Thyroid gland (tissue), 4 donors: ENCODE results near the gene SEMA5A. TPM values are rescaled to one million over a fixed set of nuclear protein-coding genes. Genes with fewer than 3 reads are reported as not detected.

Source experiments
- DNase-seq, 2 donors: peaks; one replicate each; pipeline ENCODE4 v3.0.0-alpha.2; 2019
- H3K27ac ChIP-seq, 3 donors: fragments of 200-600 bp; sonication (generic); 1 replicate in 2 of 3; 2 replicates in 1 of 3; pipeline ENCODE4 v1.5.1; 2016 to 2019; ENCODE audit warnings: mild to moderate bottlenecking in 1 of 3, moderate library complexity in 1 of 3
- H3K27me3 ChIP-seq: fragments of 200-600 bp; sonication (generic); one replicate; pipeline ENCODE4 v1.5.1; 2019
- H3K36me3 ChIP-seq, 2 donors: fragments of 200-600 bp; sonication (generic); one replicate each; pipeline ENCODE4 v1.5.1; 2016 to 2019
- H3K4me1 ChIP-seq, 2 donors: fragments of 200-600 bp; sonication (generic); one replicate each; pipeline ENCODE4 v1.5.1; 2017 to 2019
- H3K4me3 ChIP-seq, 3 donors: fragments of 200-600 bp; sonication (generic); replicated peaks in 1 of 3; 1 replicate in 2 of 3; 2 replicates in 1 of 3; pipeline ENCODE4 v1.5.1; 2016; ENCODE audit warnings: mild to moderate bottlenecking in 1 of 3
- H3K9me3 ChIP-seq: fragments of 200-600 bp; sonication (generic); one replicate; pipeline ENCODE4 v1.5.1; 2017
- CTCF ChIP-seq, 6 experiments: fragments of 200-600 bp in 3 of 6; fragments of 450-650 bp in 3 of 6; sonication (generic) in 3 of 6; IDR thresholded peaks; one replicate each; pipeline ENCODE4 v1.5.1; 2016 to 2019; ENCODE audit warnings: antibody characterized with exemption in 6 of 6, mild to moderate bottlenecking in 2 of 6, inconsistent platforms in 1 of 6, moderate library complexity in 1 of 6
- POLR2A ChIP-seq, 2 donors: fragments of 450-650 bp; IDR thresholded peaks; one replicate each; pipeline ENCODE4 v1.6.1; 2017; ENCODE audit warnings: antibody characterized with exemption in 2 of 2, mild to moderate bottlenecking in 2 of 2, moderate library complexity in 1 of 2
- WGBS, 2 donors: methylation state at CpG; one replicate each; pipeline ENCODE4 v1.1.5; 2017; 5-methylcytosine and 5-hydroxymethylcytosine counted together
- intact Hi-C: fragments of 100-400 bp; cut with DNase I; formaldehyde crosslinking; loops from one replicate; pipeline ENCODE4 v1.15.1; 2023
- total RNA-seq, 4 donors: library from RNA; depleted of rRNA; stranded (reverse); fragments of >200 nt; gene quantifications; one replicate each; pipeline ENCODE4 v1.2.3, GENCODE V29; 2016

SEMA5A gene
- total RNA-seq, 4 donors from 2014 or later: 1.8 to 8.4 (median 3.8) TPM

- WGBS, 2 donors: 87 to 89% methylated on average over 3 of the region's 3 CpGs
- no peak for DNase-seq
- H3K36me3 ChIP-seq: no peaks in the 10 kb centered on the region
- no peaks in the 10 kb centered on the region for H3K9me3 ChIP-seq
- no peaks in the 10 kb centered on the region for H3K27me3 ChIP-seq
- TF ChIP-seq CTCF (IDR thresholded peaks at IDR 0.05) (no peak), POLR2A (IDR thresholded peaks at IDR 0.05) (no peak)
- intact Hi-C loops: no loop called here
- H3K27ac ChIP-seq: no peak overlapping the region
- no peak overlapping the region for H3K4me3 ChIP-seq
- no peaks in the 10 kb centered on the region for H3K4me1 ChIP-seq
Measured at GRCh38 chr5:9444346-9444745, 101.5 kb downstream of the SEMA5A start.

GRCh38 chr5:9441610-9442009 is 104.3 kb downstream of the SEMA5A start:
- TF ChIP-seq CTCF (IDR thresholded peaks at IDR 0.05): no peak
- TF ChIP-seq POLR2A (IDR thresholded peaks at IDR 0.05): no peak
- Histone ChIP-seq H3K9me3 (no peaks in the 10 kb centered on the region), H3K4me1 (no peaks in the 10 kb centered on the region), H3K4me3 (no peak overlapping the region), H3K27ac (no peak overlapping the region), H3K27me3 (no peaks in the 10 kb centered on the region), H3K36me3 (no peaks in the 10 kb centered on the region)
- DNase-seq: no peak
- 74 to 92% methylated on average over 2 of the region's 2 CpGs for WGBS, 2 donors
- intact Hi-C loops: no loop called here

- TF ChIP-seq CTCF (IDR thresholded peaks at IDR 0.05) (no peak), POLR2A (IDR thresholded peaks at IDR 0.05) (no peak)
- Histone ChIP-seq H3K4me1 (no peaks in the 10 kb centered on the region), H3K9me3 (no peaks in the 10 kb centered on the region), H3K27ac (no peak overlapping the region), H3K36me3 (no peaks in the 10 kb centered on the region), H3K4me3 (no peak overlapping the region), H3K27me3 (no peaks in the 10 kb centered on the region)
- DNase-seq: no peak
- WGBS, 2 donors: 92 to 93% methylated on average over 2 of the region's 2 CpGs
- intact Hi-C loops: no loop called here
Measured at GRCh38 chr5:9440517-9440916, 105.4 kb downstream of the SEMA5A start.

GRCh38 chr5:9439531-9440292 is 106.2 kb downstream of the SEMA5A start:
- no peaks in the 10 kb centered on the region for H3K9me3 ChIP-seq
- H3K4me3 ChIP-seq: no peak overlapping the region
- no peaks in the 10 kb centered on the region for H3K27me3 ChIP-seq
- TF ChIP-seq POLR2A (IDR thresholded peaks at IDR 0.05) (no peak), CTCF (IDR thresholded peaks at IDR 0.05) (no peak)
- H3K36me3 ChIP-seq: no peaks in the 10 kb centered on the region
- intact Hi-C loops: no loop called here
- no peaks in the 10 kb centered on the region for H3K4me1 ChIP-seq
- 53 to 68% methylated on average over 5 of the region's 5 CpGs for WGBS, 2 donors
- no peak overlapping the region for H3K27ac ChIP-seq
- DNase-seq: no peak

- H3K36me3 ChIP-seq: no peaks in the 10 kb centered on the region
- H3K9me3 ChIP-seq: no peaks in the 10 kb centered on the region
- TF ChIP-seq POLR2A (IDR thresholded peaks at IDR 0.05) (no peak), CTCF (IDR thresholded peaks at IDR 0.05) (no peak)
- H3K4me3 ChIP-seq: no peak overlapping the region
- no peaks in the 10 kb centered on the region for H3K4me1 ChIP-seq
- H3K27me3 ChIP-seq: no peaks in the 10 kb centered on the region
- 76 to 79% methylated on average over 7 to 9 of the region's 10 CpGs for WGBS, 2 donors
- H3K27ac ChIP-seq: no peak overlapping the region
- no peak for DNase-seq
- intact Hi-C loops: no loop called here
Measured at GRCh38 chr5:9438596-9439354, 107.1 kb downstream of the SEMA5A start.
